ENCODE results near the gene RPP14. TPM values are rescaled to one million over a fixed set of nuclear protein-coding genes. Genes with fewer than 3 reads are reported as not detected.
"Not testable (repeated sequence)": the region's sequence is repeated elsewhere in the genome, so short reads cannot be mapped to it uniquely, and the experiment has no call there.

RPP14 gene
- total RNA-seq, 4 donors from 2014 or later = 9.1 to 16.0 (median 10.4) TPM

GRCh38 chr3:58281069-58281468 is 25.0 kb upstream of the RPP14 start:
- Histone ChIP-seq H3K4me1 (no peaks in the 10 kb centered on the region), H3K27me3 (no peaks in the 10 kb centered on the region), H3K27ac (replicated peaks in 1 of 4) (no peak overlapping the region), H3K4me3 (no peak overlapping the region), H3K9me3 (no peaks in the 10 kb centered on the region), H3K36me3 (peaks cover 19 to 56% (median 34%) of the 10 kb centered on the region in 4 donors)
- TF ChIP-seq EP300 (IDR thresholded peaks at IDR 0.05) (no peak), POLR2AphosphoS5 (IDR thresholded peaks at IDR 0.05) (no peak), POLR2A (IDR thresholded peaks at IDR 0.05; ENCODE audit: low read depth) (no peak)
- TF ChIP-seq, protein P1, sequence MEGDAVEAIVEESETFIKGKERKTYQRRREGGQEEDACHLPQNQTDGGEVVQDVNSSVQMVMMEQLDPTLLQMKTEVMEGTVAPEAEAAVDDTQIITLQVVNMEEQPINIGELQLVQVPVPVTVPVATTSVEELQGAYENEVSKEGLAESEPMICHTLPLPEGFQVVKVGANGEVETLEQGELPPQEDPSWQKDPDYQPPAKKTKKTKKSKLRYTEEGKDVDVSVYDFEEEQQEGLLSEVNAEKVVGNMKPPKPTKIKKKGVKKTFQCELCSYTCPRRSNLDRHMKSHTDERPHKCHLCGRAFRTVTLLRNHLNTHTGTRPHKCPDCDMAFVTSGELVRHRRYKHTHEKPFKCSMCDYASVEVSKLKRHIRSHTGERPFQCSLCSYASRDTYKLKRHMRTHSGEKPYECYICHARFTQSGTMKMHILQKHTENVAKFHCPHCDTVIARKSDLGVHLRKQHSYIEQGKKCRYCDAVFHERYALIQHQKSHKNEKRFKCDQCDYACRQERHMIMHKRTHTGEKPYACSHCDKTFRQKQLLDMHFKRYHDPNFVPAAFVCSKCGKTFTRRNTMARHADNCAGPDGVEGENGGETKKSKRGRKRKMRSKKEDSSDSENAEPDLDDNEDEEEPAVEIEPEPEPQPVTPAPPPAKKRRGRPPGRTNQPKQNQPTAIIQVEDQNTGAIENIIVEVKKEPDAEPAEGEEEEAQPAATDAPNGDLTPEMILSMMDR (IDR thresholded peaks at IDR 0.05) = no peak
- intact Hi-C loops (cut with DNase I) = no loop called here
- no peak for DNase-seq (ENCODE audit: extremely low spot score)
- 61% methylated on average over 3 of the region's 7 CpGs for WGBS

DNA sequence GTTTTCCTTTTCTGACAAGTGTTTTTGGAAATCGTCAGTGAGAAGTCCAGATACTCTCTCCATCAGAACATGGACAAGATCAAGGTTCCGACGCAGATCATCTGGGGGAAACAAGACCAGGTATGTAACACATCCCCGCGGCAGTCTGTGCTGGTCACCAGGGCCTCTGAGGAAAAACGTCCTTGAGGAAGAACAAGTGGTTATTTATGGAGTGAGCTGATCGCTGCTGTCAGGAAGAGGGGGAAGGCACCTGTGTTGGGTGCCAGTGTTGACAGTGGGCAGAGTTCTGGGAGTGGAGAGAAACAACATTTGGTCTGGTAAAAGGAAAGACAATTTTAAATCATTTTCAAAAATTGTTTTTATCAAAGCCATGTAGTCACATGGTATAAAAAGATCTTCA is 20.7 kb upstream of the RPP14 start:
- DNase-seq (ENCODE audit: extremely low spot score) = no peak
- H3K27ac ChIP-seq (replicated peaks in 1 of 4) = no peak overlapping the region
- H3K9me3 ChIP-seq = no peaks in the 10 kb centered on the region
- no peak overlapping the region for H3K4me3 ChIP-seq
- peaks cover 22 to 75% (median 33%) of the 10 kb centered on the region in 4 donors for H3K36me3 ChIP-seq
- no peaks in the 10 kb centered on the region for H3K27me3 ChIP-seq
- WGBS = 84% methylated on average over 7 of the region's 7 CpGs
- intact Hi-C loops (cut with DNase I) = no loop called here
- no peak for TF ChIP-seq POLR2A (IDR thresholded peaks at IDR 0.05; ENCODE audit: low read depth)
- TF ChIP-seq, protein P1 (IDR thresholded peaks at IDR 0.05) = no peak
- TF ChIP-seq EP300 (IDR thresholded peaks at IDR 0.05) = no peak
- no peak for TF ChIP-seq POLR2AphosphoS5 (IDR thresholded peaks at IDR 0.05)
- H3K4me1 ChIP-seq = no peaks in the 10 kb centered on the region

DNA sequence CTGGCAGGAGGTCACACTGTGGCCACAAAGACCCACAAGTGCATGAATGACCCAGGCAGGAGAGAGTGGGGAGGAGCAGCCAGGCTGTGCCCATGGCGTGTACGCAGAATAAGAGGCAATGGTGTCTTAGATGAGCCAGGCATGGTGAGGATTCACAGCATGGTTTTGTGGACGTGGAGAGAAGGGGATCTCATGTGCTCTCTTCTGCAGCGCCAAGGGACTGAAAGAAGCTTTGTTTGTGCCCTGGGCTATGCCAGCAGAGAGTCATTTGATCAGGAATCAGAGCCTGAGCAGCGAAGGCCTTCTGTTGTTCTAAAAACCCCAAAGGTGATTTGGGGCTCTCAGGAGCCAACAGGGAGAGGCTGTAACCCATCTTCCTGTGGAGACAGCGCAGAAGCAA is 18.7 kb upstream of the RPP14 start:
- no peak for DNase-seq (ENCODE audit: extremely low spot score)
- Histone ChIP-seq H3K27me3 (no peaks in the 10 kb centered on the region), H3K4me3 (no peak overlapping the region), H3K9me3 (no peaks in the 10 kb centered on the region), H3K27ac (replicated peaks in 1 of 4) (no peak overlapping the region), H3K4me1 (no peaks in the 10 kb centered on the region), H3K36me3 (peaks cover 8 to 62% (median 18%) of the 10 kb centered on the region in 4 donors)
- intact Hi-C loops (cut with DNase I) = no loop called here
- TF ChIP-seq POLR2A (IDR thresholded peaks at IDR 0.05; ENCODE audit: low read depth) = no peak
- no peak for TF ChIP-seq EP300 (IDR thresholded peaks at IDR 0.05)
- TF ChIP-seq, protein P1 (IDR thresholded peaks at IDR 0.05) = no peak
- no peak for TF ChIP-seq POLR2AphosphoS5 (IDR thresholded peaks at IDR 0.05)
- WGBS = 88% methylated on average over 6 of the region's 6 CpGs

- WGBS = 83% methylated on average over 4 of the region's 4 CpGs
- no peak overlapping the region for H3K27ac ChIP-seq (replicated peaks in 1 of 4)
- TF ChIP-seq EP300 (IDR thresholded peaks at IDR 0.05) (no peak), POLR2A (IDR thresholded peaks at IDR 0.05; ENCODE audit: low read depth) (no peak), POLR2AphosphoS5 (IDR thresholded peaks at IDR 0.05) (no peak)
- TF ChIP-seq, protein P1 (IDR thresholded peaks at IDR 0.05) = no peak
- H3K4me1 ChIP-seq = no peaks in the 10 kb centered on the region
- no peaks in the 10 kb centered on the region for H3K9me3 ChIP-seq
- no peaks in the 10 kb centered on the region for H3K27me3 ChIP-seq
- no peak for DNase-seq (ENCODE audit: extremely low spot score)
- intact Hi-C loops (cut with DNase I) = no loop called here
- no peak overlapping the region for H3K4me3 ChIP-seq
- peaks cover 8 to 57% (median 16%) of the 10 kb centered on the region in 4 donors for H3K36me3 ChIP-seq
Observed at GRCh38 chr3:58288011-58288728, 17.9 kb upstream of the RPP14 start.

DNA sequence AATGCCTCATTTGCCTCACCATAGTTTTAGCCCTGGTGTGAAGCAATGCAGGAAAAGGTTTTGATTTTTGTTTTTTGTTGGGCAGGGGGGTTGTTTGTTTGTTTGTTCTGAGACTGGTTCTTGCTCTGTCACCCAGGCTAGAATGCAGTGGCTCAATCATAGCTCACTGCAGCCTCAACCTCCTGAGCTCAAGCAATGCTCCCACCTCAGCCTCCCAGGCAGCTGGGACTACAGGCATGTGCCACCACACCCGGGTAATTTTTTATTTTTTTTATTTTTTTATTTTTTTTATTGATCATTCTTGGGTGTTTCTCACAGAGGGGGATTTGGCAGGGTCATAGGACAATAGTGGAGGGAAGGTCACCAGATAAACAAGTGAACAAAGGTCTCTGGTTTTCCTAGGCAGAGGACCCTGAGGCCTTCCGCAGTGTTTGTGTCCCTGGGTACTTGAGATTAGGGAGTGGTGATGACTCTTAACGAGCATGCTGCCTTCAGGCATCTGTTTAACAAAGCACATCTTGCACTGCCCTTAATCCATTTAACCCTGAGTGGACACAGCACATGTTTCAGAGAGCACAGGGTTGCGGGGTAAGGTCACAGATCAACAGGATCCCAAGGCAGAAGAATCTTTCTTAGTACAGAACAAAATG is 17.0 kb upstream of the RPP14 start:
- H3K4me3 ChIP-seq; H3K27me3 ChIP-seq; H3K9me3 ChIP-seq; DNase-seq (ENCODE audit: extremely low spot score); intact Hi-C loops (cut with DNase I); H3K27ac ChIP-seq (replicated peaks in 1 of 4); H3K4me1 ChIP-seq: not testable (repeated sequence)
- WGBS = 83% methylated on average over 3 of the region's 4 CpGs
- H3K36me3 ChIP-seq = peaks cover 11 to 59% (median 17%) of the 10 kb centered on the region in 4 donors

- peaks cover 3 to 48% (median 14%) of the 10 kb centered on the region in 4 donors for H3K36me3 ChIP-seq
Observed at GRCh38 chr3:58290446-58290845, 15.6 kb upstream of the RPP14 start.

More at GRCh38 chr3:58290446-58290845, 15.6 kb upstream of the RPP14 start:
- DNase-seq (ENCODE audit: extremely low spot score); H3K4me1 ChIP-seq; H3K4me3 ChIP-seq; H3K27me3 ChIP-seq; H3K9me3 ChIP-seq; H3K27ac ChIP-seq (replicated peaks in 1 of 4); intact Hi-C loops (cut with DNase I): not testable (repeated sequence)
- 96% methylated on average over 5 of the region's 33 CpGs for WGBS
